Natural killer cell (primary cell): ENCODE data around the gene TGM3. TPM values are rescaled to one million over a fixed set of nuclear protein-coding genes. Genes with fewer than 3 reads are reported as not detected.

Source experiments
- ATAC-seq, 3 donors: fragments of 150-1000 bp in 2 of 3; fragments of 200-7000 bp in 1 of 3; cut with Tn5 transposase; 1 replicate in 1 of 3; 2 replicates in 2 of 3; pipeline ENCODE4 v1.10.0; 2021; ENCODE audit warnings: mild to moderate bottlenecking in 2 of 3, moderate library complexity in 2 of 3
- DNase-seq, 2 donors: peaks; one replicate each; pipeline versions ENCODE4 v3.0.0 to v3.0.0-alpha.2; 2013 to 2021; ENCODE audit warnings: mixed read lengths in 1 of 2
- H3K27ac ChIP-seq: one replicate; pipeline ENCODE4 v1.5.1; 2013; ENCODE audit warnings: mild to moderate bottlenecking, low read length
- H3K27me3 ChIP-seq: one replicate; pipeline ENCODE4 v1.6.1; 2013; ENCODE audit warnings: low read length; ENCODE audit not compliant: control insufficient read depth, insufficient read depth
- H3K36me3 ChIP-seq: one replicate; pipeline ENCODE4 v1.6.1; 2013; ENCODE audit warnings: low read length; ENCODE audit not compliant: control insufficient read depth, insufficient read depth
- H3K4me1 ChIP-seq: one replicate; pipeline ENCODE4 v1.6.1; 2013; ENCODE audit warnings: low read length; ENCODE audit not compliant: control insufficient read depth, insufficient read depth
- H3K4me3 ChIP-seq: one replicate; pipeline ENCODE4 v1.5.1; 2013; ENCODE audit warnings: low read length
- H3K9me3 ChIP-seq: one replicate; pipeline ENCODE4 v1.6.1; 2013; ENCODE audit warnings: low read length; ENCODE audit not compliant: control insufficient read depth, insufficient read depth
- H3K27ac Mint-ChIP-seq, 2 donors: one replicate each; pipeline ENCODE4 v1.8.0; 2022; ENCODE audit warnings: mild to moderate bottlenecking in 2 of 2, mixed read lengths in 2 of 2, moderate library complexity in 1 of 2
- H3K27me3 Mint-ChIP-seq, 2 donors: one replicate each; pipeline ENCODE4 v1.8.0; 2022; ENCODE audit warnings: low read depth in 2 of 2, mixed read lengths in 2 of 2
- H3K36me3 Mint-ChIP-seq: one replicate; pipeline ENCODE4 v1.8.0; 2022; ENCODE audit warnings: mixed read lengths
- H3K4me1 Mint-ChIP-seq, 2 donors: one replicate each; pipeline ENCODE4 v1.8.0; 2022; ENCODE audit warnings: mixed read lengths in 2 of 2
- H3K4me3 Mint-ChIP-seq: one replicate; pipeline ENCODE4 v1.8.0; 2022; ENCODE audit warnings: mild to moderate bottlenecking, moderate library complexity, mixed read lengths
- H3K9me3 Mint-ChIP-seq, 2 donors: one replicate each; pipeline ENCODE4 v1.8.0; 2022; ENCODE audit warnings: mixed read lengths in 2 of 2
- WGBS: methylation state at CpG from one replicate; pipeline ENCODE4 v1.1.7; 2013; ENCODE audit warnings: missing lambda C conversion rate; ENCODE audit not compliant: insufficient coverage; 5-methylcytosine and 5-hydroxymethylcytosine counted together
- intact Hi-C: fragments of 100-400 bp; cut with micrococcal nuclease; formaldehyde crosslinking; loops from one replicate; pipeline ENCODE4 v1.14.2; 2022
- total RNA-seq, 4 donors: library from RNA; stranded (reverse); fragments of 120-200 nt in 1 of 4; gene quantifications; one replicate each; pipeline versions ENCODE4 v1.2.3 to v1.2.4, GENCODE V29; 2013 to 2022
- TF ChIP-seq, protein P1 (sequence below): fragments of 200-600 bp; IDR thresholded peaks from one replicate; pipeline ENCODE4 v1.8.0; 2022; ENCODE audit warnings: antibody characterized with exemption

The TGM3 gene
- total RNA-seq, 3 donors from 2014 or later (not counting 1 experiment from before 2014, with no cell fraction given): not detected

DNA sequence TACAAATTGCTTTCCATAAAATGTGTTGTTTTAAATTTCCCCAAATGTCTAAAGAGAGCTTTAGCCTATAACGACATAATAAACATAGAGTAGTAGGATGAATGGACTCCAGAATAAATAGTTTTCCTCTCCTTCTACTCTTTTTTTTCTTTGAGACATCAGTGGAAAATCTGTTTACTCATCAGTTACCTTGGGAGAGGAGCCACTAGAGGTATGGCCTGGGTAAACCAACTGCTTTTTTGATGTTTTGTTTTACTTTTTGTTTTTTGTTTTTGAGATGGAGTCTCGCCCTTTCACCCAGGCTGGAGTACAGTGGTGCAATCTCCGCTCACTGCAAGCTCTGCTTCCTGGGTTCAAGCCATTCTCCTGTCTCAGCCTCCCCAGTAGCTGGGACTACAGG, 8.3 kb upstream of the TGM3 start:
- Histone ChIP-seq H3K4me1 (peaks cover 7% of the 10 kb centered on the region), H3K9me3 (no peaks in the 10 kb centered on the region), H3K27me3 (no peaks in the 10 kb centered on the region), H3K36me3 (no peaks in the 10 kb centered on the region), H3K27ac (no peak overlapping the region), H3K4me3 (no peak overlapping the region)
- Mint-ChIP-seq H3K9me3 (no peaks in the 10 kb centered on the region), H3K4me3 (no peak overlapping the region), H3K4me1 (no peaks in the 10 kb centered on the region), H3K36me3 (no peaks in the 10 kb centered on the region), H3K27ac (no peak overlapping the region), H3K27me3 (peaks cover 5 to 10% of the 10 kb centered on the region in 2 donors)
- DNase-seq (no peak), ATAC-seq (no peak)
- TF ChIP-seq, protein P1, sequence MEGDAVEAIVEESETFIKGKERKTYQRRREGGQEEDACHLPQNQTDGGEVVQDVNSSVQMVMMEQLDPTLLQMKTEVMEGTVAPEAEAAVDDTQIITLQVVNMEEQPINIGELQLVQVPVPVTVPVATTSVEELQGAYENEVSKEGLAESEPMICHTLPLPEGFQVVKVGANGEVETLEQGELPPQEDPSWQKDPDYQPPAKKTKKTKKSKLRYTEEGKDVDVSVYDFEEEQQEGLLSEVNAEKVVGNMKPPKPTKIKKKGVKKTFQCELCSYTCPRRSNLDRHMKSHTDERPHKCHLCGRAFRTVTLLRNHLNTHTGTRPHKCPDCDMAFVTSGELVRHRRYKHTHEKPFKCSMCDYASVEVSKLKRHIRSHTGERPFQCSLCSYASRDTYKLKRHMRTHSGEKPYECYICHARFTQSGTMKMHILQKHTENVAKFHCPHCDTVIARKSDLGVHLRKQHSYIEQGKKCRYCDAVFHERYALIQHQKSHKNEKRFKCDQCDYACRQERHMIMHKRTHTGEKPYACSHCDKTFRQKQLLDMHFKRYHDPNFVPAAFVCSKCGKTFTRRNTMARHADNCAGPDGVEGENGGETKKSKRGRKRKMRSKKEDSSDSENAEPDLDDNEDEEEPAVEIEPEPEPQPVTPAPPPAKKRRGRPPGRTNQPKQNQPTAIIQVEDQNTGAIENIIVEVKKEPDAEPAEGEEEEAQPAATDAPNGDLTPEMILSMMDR: no peak
- WGBS: 92% methylated on average over 2 of the region's 3 CpGs
- intact Hi-C loops: no loop called here

DNA sequence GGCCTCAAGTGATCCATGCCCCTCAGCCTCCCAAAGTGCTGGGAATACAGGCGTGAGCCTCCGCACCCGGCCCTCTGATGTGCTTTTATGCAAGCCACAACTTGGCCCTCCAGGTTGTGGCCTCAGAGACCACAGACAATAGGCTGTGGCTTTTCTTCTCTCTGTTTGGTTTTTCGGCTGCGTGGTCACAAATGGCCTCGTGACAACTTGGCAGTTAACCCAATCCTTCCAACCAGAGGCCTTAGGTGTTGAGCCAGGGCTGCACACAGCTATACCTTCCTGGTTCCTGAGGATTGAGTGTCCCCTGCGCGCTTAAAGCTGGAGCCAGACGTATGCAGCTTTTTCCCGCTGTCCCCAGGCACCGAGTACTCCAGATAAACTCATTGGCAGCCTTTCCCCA, 6.3 kb upstream of the TGM3 start:
- no peaks in the 10 kb centered on the region for H3K9me3 ChIP-seq
- ATAC-seq (no peak), DNase-seq (no peak)
- intact Hi-C loops: no loop called here
- Mint-ChIP-seq H3K4me1 (no peaks in the 10 kb centered on the region), H3K27me3 (peaks cover 5 to 10% of the 10 kb centered on the region in 2 donors), H3K9me3 (no peaks in the 10 kb centered on the region), H3K27ac (no peak overlapping the region), H3K36me3 (no peaks in the 10 kb centered on the region), H3K4me3 (no peak overlapping the region)
- no peak overlapping the region for H3K27ac ChIP-seq
- no peak overlapping the region for H3K4me3 ChIP-seq
- no peaks in the 10 kb centered on the region for H3K36me3 ChIP-seq
- H3K4me1 ChIP-seq: peaks cover 7% of the 10 kb centered on the region
- no peaks in the 10 kb centered on the region for H3K27me3 ChIP-seq
- TF ChIP-seq, protein P1: no peak
- WGBS: 37% methylated on average over 11 of the region's 11 CpGs

- WGBS: 86% methylated on average over 5 of the region's 5 CpGs
Observed at GRCh38 chr20:2290486-2290885, 5.3 kb upstream of the TGM3 start.

More at GRCh38 chr20:2290486-2290885, 5.3 kb upstream of the TGM3 start:
- Mint-ChIP-seq H3K4me1 (no peaks in the 10 kb centered on the region), H3K27ac (no peak overlapping the region), H3K36me3 (no peaks in the 10 kb centered on the region), H3K27me3 (peaks cover 5 to 10% of the 10 kb centered on the region in 2 donors), H3K9me3 (no peaks in the 10 kb centered on the region), H3K4me3 (no peak overlapping the region)
- no peaks in the 10 kb centered on the region for H3K9me3 ChIP-seq
- H3K27ac ChIP-seq: no peak overlapping the region
- peaks cover 7% of the 10 kb centered on the region for H3K4me1 ChIP-seq
- intact Hi-C loops: no loop called here
- H3K27me3 ChIP-seq: no peaks in the 10 kb centered on the region
- no peaks in the 10 kb centered on the region for H3K36me3 ChIP-seq
- DNase-seq (no peak), ATAC-seq (no peak)
- H3K4me3 ChIP-seq: no peak overlapping the region
- TF ChIP-seq, protein P1: no peak
